HepG2 (cell line): ENCODE results near the gene CHST11. TPM values are rescaled to one million over a fixed set of nuclear protein-coding genes. Genes with fewer than 3 reads are reported as not detected.

Experiments used
- ATAC-seq: fragments of 200-7000 bp; cut with Tn5 transposase; 3 replicates; pipeline ENCODE4 v1.9.1; 2020; ENCODE audit warnings: mild to moderate bottlenecking, moderate library complexity
- BruUV-seq: library from RNA; stranded (reverse); fragments of 400-500 nt; replicated peaks from 2 replicates; lab custom pipeline; 2021; lab: Mats Ljungman, UMichigan
- CTCF ChIA-PET: fragments of 300-600 bp; formaldehyde crosslinking; extraction: SDS; loops from one replicate; lab custom pipeline; 2021; ENCODE audit warnings: low total read pairs, inconsistent platforms, low intra/inter-chr PET ratio; lab: Yijun Ruan, JAX
- POLR2A ChIA-PET: fragments of 350-600 bp; sonication (Branson Sonifier 250); formaldehyde crosslinking; loops from one replicate; lab custom pipeline; 2020; ENCODE audit warnings: antibody characterized with exemption, inconsistent platforms; lab: Yijun Ruan, JAX
- DNase-seq: peaks from one replicate; pipeline ENCODE4 v3.0.0-alpha.2; 2015; ENCODE audit warnings: low spot score
- FAIRE-seq: peaks from 3 replicates; lab custom pipeline; 2011; peaks lifted over from hg19 to GRCh38; lab: Jason Lieb, UNC
- H2AFZ ChIP-seq: one replicate; pipeline ENCODE4 v1.6.1; 2011; ENCODE audit warnings: low read length, inconsistent platforms
- H3K27ac ChIP-seq: fragments of 300-600 bp; 3 replicates; pipeline ENCODE4 v1.8.0; 2011; ENCODE audit warnings: mixed run types, mild to moderate bottlenecking, mixed read lengths, low read length, inconsistent platforms; ENCODE audit not compliant: insufficient read depth; ENCODE audit errors: extremely low read length
- H3K27me3 ChIP-seq, 2 experiments: fragments of 200-600 bp in 1 of 2; 2 replicates in 1 of 2; 3 replicates in 1 of 2; pipeline versions ENCODE4 v1.6.0 to v1.8.0; 2011; ENCODE audit warnings: low read length in 2 of 2, mild to moderate bottlenecking in 2 of 2, moderate library complexity in 2 of 2, inconsistent platforms in 1 of 2; ENCODE audit not compliant: insufficient read depth in 2 of 2, control insufficient read depth in 1 of 2
- H3K36me3 ChIP-seq, 2 experiments: fragments of 200-600 bp in 1 of 2; replicated peaks in 1 of 2; 2 replicates in 1 of 2; 3 replicates in 1 of 2; pipeline versions ENCODE4 v1.5.1 to v1.8.0; 2011; ENCODE audit warnings: low read length in 2 of 2, inconsistent platforms in 1 of 2; ENCODE audit not compliant: insufficient read depth in 2 of 2, control insufficient read depth in 1 of 2
- H3K4me1 ChIP-seq: 2 replicates; pipeline ENCODE4 v1.5.1; 2012; ENCODE audit warnings: low read length, inconsistent platforms; ENCODE audit not compliant: insufficient read depth
- H3K4me2 ChIP-seq: 2 replicates; pipeline ENCODE4 v1.6.0; 2011; ENCODE audit warnings: low read depth, low read length, inconsistent platforms
- H3K4me3 ChIP-seq, 3 experiments: fragments of 200-600 bp in 1 of 3; sonication (generic), shearing (Covaris generic) in 1 of 3; replicated peaks in 1 of 3; 2 replicates each; pipeline ENCODE4 v1.5.1; 2011 to 2016; ENCODE audit warnings: low read length in 3 of 3, inconsistent platforms in 2 of 3, low read depth in 2 of 3, mild to moderate bottlenecking in 2 of 3, control low read depth in 1 of 3, mixed read lengths in 1 of 3; ENCODE audit not compliant: insufficient read depth in 1 of 3
- H3K79me2 ChIP-seq: one replicate; pipeline ENCODE4 v1.6.1; 2011; ENCODE audit warnings: low read length, inconsistent platforms; ENCODE audit not compliant: insufficient read depth
- H3K9ac ChIP-seq: 2 replicates; pipeline ENCODE4 v1.6.0; 2011; ENCODE audit warnings: mild to moderate bottlenecking, low read depth, low read length, inconsistent platforms; ENCODE audit not compliant: insufficient read depth
- H3K9me3 ChIP-seq: 2 replicates; pipeline ENCODE4 v1.5.1; 2012; ENCODE audit warnings: mild to moderate bottlenecking, low read length
- H4K20me1 ChIP-seq: 2 replicates; pipeline ENCODE4 v1.6.0; 2011; ENCODE audit warnings: inconsistent platforms, mild to moderate bottlenecking, low read length, moderate library complexity; ENCODE audit not compliant: insufficient read depth
- DR1 ChIP-seq: sonication (generic); formaldehyde crosslinking; IDR thresholded peaks from 2 replicates; pipeline ENCODE4 v1.8.0; 2021; ENCODE audit warnings: mild to moderate bottlenecking, missing genetic modification reagents, inconsistent platforms
- HDAC1 ChIP-seq: sonication (generic); formaldehyde crosslinking; IDR thresholded peaks from 2 replicates; pipeline ENCODE4 v1.5.1; 2020; ENCODE audit warnings: mild to moderate bottlenecking, missing genetic modification reagents
- TARDBP ChIP-seq: sonication (generic); formaldehyde crosslinking; IDR thresholded peaks from 2 replicates; pipeline ENCODE4 v1.8.0; 2022; ENCODE audit warnings: mild to moderate bottlenecking, missing genetic modification reagents
- ZFYVE20 ChIP-seq: sonication (generic); formaldehyde crosslinking; IDR thresholded peaks from 2 replicates; pipeline ENCODE4 v1.8.0; 2023; ENCODE audit warnings: low read depth, mild to moderate bottlenecking, moderate library complexity, missing genetic modification reagents, borderline replicate concordance
- WGBS: methylation state at CpG from one replicate; pipeline ENCODE4 v1.1.6; 2017; ENCODE audit warnings: low lambda C conversion rate; 5-methylcytosine and 5-hydroxymethylcytosine counted together
- in situ Hi-C: cut with HindIII; loops from 2 replicates; pipeline ENCODE4 v1.10.0; 2017; ENCODE audit warnings: low pct_unique_long_range_greater_than_20kb; ENCODE audit not compliant: extremely low pct_ligation_motif_present
- intact Hi-C: fragments of 100-400 bp; cut with micrococcal nuclease; formaldehyde crosslinking; loops from one replicate; pipeline ENCODE4 v1.10.0; 2022; ENCODE audit not compliant: unreplicated experiment
- polyA plus RNA-seq, 8 experiments: library from polyadenylated mRNA; depleted of rRNA in 3 of 8; stranded (reverse) in 7 of 8; unstranded in 1 of 8; fragments of >200 nt; fragmentation: Illumina TruSeq in 4 of 8; extraction: Trizol in 4 of 8; gene quantifications; 2 replicates each; pipeline versions ENCODE4 v1.2.1 to v1.2.3, GENCODE V29; 2011 to 2016; ENCODE audit warnings: low read depth in 4 of 8, missing spikeins in 1 of 8, mixed read lengths in 1 of 8; ENCODE audit not compliant: insufficient read depth in 1 of 8
- total RNA-seq, 5 experiments: library from RNA; depleted of rRNA; stranded (reverse); fragments of >200 nt; fragmentation: Illumina TruSeq; extraction: Trizol; gene quantifications; 2 replicates each; pipeline ENCODE4 v1.2.3, GENCODE V29; 2016; ENCODE audit warnings: low read depth in 1 of 5
- TF ChIP-seq, protein P1 (sequence below): sonication (generic); formaldehyde crosslinking; IDR thresholded peaks from 2 replicates; pipeline ENCODE4 v1.9.0; 2022; ENCODE audit warnings: missing genetic modification reagents, mild to moderate bottlenecking, borderline replicate concordance
- TF ChIP-seq, protein P2 (sequence below): sonication (generic); formaldehyde crosslinking; IDR thresholded peaks from 2 replicates; pipeline ENCODE4 v1.5.0; 2020; ENCODE audit warnings: missing genetic modification reagents

Gene CHST11
- total and polyA plus RNA-seq, 2 of the 13 experiments (the other 11 are each of a cell fraction or from before 2014, with no cell fraction given), result 0.15 TPM; not detected in 1

- TF ChIP-seq, protein P1, sequence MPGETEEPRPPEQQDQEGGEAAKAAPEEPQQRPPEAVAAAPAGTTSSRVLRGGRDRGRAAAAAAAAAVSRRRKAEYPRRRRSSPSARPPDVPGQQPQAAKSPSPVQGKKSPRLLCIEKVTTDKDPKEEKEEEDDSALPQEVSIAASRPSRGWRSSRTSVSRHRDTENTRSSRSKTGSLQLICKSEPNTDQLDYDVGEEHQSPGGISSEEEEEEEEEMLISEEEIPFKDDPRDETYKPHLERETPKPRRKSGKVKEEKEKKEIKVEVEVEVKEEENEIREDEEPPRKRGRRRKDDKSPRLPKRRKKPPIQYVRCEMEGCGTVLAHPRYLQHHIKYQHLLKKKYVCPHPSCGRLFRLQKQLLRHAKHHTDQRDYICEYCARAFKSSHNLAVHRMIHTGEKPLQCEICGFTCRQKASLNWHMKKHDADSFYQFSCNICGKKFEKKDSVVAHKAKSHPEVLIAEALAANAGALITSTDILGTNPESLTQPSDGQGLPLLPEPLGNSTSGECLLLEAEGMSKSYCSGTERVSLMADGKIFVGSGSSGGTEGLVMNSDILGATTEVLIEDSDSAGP (CRISPR knock-in tag), result no peak
- no peak for TF ChIP-seq HDAC1 (CRISPR knock-in tag)
These were observed 201.2 kb downstream of the CHST11 start (continued) for GRCh38 chr12:104657726-104658484.

DNA sequence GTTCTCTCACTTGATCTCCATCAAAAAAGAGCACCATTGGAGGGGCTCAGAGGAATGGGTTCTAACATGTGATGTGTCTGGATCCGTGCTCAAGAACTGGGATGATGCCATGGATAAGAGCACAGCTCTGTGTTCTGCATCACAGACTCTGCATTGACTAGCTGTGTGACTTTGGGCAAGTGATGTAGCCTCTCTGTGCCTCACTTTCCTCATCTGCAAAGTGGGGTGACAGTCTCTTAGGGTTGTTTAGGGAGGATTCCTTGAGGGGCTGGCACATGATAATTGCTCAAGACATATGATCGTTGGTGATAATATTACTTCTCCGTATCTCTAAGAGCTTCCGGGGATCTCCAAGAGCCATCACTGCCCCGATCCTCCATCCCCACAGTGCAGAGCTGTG lies 202.3 kb downstream of the CHST11 start:
- DNase-seq (no peak), ATAC-seq (no peak), FAIRE-seq (no peak)
- POLR2A ChIA-PET, result no interaction called here
- CTCF ChIA-PET, result no interaction called here
- Histone ChIP-seq H3K27me3 (peaks cover 4 to 42% of the 10 kb centered on the region in 2 experiments; a peak in 4 of 5 replicates), H3K79me2 (no peaks in the 10 kb centered on the region), H3K27ac (no peak overlapping the region), H2AFZ (no peak overlapping the region), H3K4me2 (no peak overlapping the region), H4K20me1 (no peaks in the 10 kb centered on the region), H3K4me1 (no peaks in the 10 kb centered on the region)
- in situ Hi-C loops, result no loop called here
- WGBS, result 0% methylated on average over 3 of the region's 5 CpGs
- no TSS peak for BruUV-seq
- no peak for TF ChIP-seq DR1
- TF ChIP-seq, protein P2, sequence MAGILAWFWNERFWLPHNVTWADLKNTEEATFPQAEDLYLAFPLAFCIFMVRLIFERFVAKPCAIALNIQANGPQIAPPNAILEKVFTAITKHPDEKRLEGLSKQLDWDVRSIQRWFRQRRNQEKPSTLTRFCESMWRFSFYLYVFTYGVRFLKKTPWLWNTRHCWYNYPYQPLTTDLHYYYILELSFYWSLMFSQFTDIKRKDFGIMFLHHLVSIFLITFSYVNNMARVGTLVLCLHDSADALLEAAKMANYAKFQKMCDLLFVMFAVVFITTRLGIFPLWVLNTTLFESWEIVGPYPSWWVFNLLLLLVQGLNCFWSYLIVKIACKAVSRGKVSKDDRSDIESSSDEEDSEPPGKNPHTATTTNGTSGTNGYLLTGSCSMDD (CRISPR knock-in tag), result no peak
- no peak for TF ChIP-seq TARDBP (CRISPR knock-in tag)
- TF ChIP-seq ZFYVE20 (CRISPR knock-in tag), result no peak
- TF ChIP-seq, all 625 proteins: peak for 0
- no peak overlapping the region for H3K9ac ChIP-seq
- intact Hi-C loops, result no loop called here
- H3K9me3 ChIP-seq, result no peaks in the 10 kb centered on the region
- no peak overlapping the region for H3K4me3 ChIP-seq
- H3K36me3 ChIP-seq, result no peaks in the 10 kb centered on the region
